HG02571 (cell line): ENCODE results near the gene ROPN1B.

Source experiments
- ATAC-seq: cut with Tn5 transposase; IDR thresholded peaks from one replicate; pipeline ENCODE4 v1.9.1; 2021; ENCODE audit warnings: mild to moderate bottlenecking, moderate library complexity; ENCODE audit not compliant: unreplicated experiment

Gene ROPN1B

DNA sequence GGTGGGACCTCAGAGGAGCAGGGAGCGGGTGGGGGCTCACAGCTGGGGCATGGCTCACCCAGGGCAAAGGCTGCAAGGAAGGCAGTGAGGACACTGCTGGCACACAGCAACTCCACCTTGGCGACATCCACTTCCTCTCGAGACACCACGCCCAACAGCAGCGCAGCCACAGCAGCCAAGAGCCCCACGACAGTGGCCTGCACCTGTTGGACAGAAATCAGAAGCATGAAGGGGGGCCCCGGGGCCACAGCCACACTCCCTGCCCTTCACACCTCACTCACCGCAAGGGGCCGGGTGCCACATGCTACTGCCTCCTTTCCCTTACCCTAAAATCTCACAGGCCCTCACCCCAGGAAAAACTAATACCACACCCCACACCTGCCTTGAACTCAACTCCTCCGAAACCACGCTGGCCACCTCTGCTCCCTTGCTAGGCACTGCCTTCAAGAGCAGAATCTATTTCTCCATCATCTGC lies 57.3 kb downstream of the ROPN1B start:
- no peak for ATAC-seq

GRCh38 chr3:126026761-126027160 lies 57.8 kb downstream of the ROPN1B start:
- no peak for ATAC-seq

GRCh38 chr3:126028096-126028495 lies 59.1 kb downstream of the ROPN1B start:
- ATAC-seq, result no peak

DNA sequence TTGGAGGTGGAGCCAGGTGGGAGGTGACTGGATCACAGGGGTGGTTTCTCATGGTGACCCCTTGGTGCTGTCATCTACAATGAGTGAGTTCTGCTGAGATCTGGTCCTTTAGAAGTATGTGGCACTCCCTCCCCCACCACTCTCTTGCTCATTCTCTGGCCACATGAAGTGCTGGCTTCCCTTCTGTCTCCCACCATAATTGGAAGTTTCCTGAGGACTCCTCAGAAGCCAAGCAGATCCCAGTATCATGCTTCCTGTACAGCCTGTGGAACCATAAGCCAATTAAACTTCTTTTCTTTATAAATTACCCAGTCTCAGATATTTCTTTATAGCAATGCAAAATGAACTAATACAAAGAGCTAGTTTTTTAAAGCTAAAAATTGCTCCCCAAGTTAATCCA lies 60.3 kb downstream of the ROPN1B start:
- no peak for ATAC-seq

GRCh38 chr3:126030455-126030854 lies 61.5 kb downstream of the ROPN1B start:
- no peak for ATAC-seq

GRCh38 chr3:126031981-126032471 lies 63.0 kb downstream of the ROPN1B start:
- no peak for ATAC-seq
